HL-60 (cell line): Measurements from ENCODE around the gene LSM12.

Experiments
- DNase-seq, 2 experiments: peaks; one replicate each; pipeline ENCODE4 v3.0.0-alpha.2; 2010 to 2020; ENCODE audit warnings: low read depth in 1 of 2, low spot score in 1 of 2
- H3K27ac ChIP-seq: fragments of 250-450 bp; sonication (Bioruptor Pico); replicated peaks from 2 replicates; pipeline ENCODE4 v1.5.1; 2020; ENCODE audit warnings: mild to moderate bottlenecking, moderate library complexity
- H3K27me3 ChIP-seq: fragments of 250-450 bp; sonication (Bioruptor Pico); 2 replicates; pipeline ENCODE4 v1.5.1; 2021; ENCODE audit warnings: mild to moderate bottlenecking, moderate library complexity; ENCODE audit not compliant: insufficient read depth, poor library complexity, severe bottlenecking
- H3K4me3 ChIP-seq: replicated peaks from 2 replicates; pipeline ENCODE4 v1.5.1; 2011; ENCODE audit warnings: mild to moderate bottlenecking, control low read depth, low read length; ENCODE audit not compliant: insufficient read depth
- GABPA ChIP-seq: IDR thresholded peaks from 2 replicates; pipeline ENCODE4 v1.6.1; 2012; ENCODE audit warnings: low read depth
- POLR2AphosphoS5 ChIP-seq: IDR thresholded peaks from 2 replicates; pipeline ENCODE4 v1.6.1; 2012; ENCODE audit warnings: low read depth
- SPI1 ChIP-seq: IDR thresholded peaks from 2 replicates; pipeline ENCODE4 v1.6.1; 2012; ENCODE audit warnings: low read depth, mild to moderate bottlenecking, borderline replicate concordance
- TF ChIP-seq, protein P1 (sequence below): IDR thresholded peaks from one replicate; pipeline ENCODE4 v1.5.1; 2011; ENCODE audit warnings: low read length, control low read depth, inconsistent platforms; ENCODE audit not compliant: insufficient read depth
- TF ChIP-seq, protein P2 (sequence below): IDR thresholded peaks from 2 replicates; pipeline ENCODE4 v1.6.1; 2012; ENCODE audit warnings: low read depth; ENCODE audit not compliant: insufficient replicate concordance

LSM12 gene

DNA sequence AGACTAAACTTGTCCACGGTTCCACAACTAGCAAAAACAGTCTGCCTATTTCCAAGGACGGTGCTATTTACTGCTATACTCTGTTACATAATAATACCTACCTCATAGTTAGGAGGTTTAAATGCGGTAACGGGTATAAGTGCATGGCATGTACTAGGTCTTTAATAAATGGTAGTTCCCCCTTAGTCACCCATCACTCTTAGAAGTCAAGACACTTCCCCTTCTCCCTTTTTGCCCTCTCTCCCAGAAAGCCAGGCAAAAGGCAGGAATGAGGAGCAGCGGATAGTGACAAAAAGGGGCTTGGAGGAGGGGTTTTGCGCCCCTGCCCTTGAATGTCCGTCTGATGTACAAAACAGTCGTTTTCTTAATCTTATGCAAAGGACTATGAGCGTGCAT, 1.1 kb upstream of the LSM12 start:
- TF ChIP-seq SPI1 (peak; percentile 63; the same call in 1 of the 2 replicates), GABPA (no peak)
- TF ChIP-seq, protein P1, sequence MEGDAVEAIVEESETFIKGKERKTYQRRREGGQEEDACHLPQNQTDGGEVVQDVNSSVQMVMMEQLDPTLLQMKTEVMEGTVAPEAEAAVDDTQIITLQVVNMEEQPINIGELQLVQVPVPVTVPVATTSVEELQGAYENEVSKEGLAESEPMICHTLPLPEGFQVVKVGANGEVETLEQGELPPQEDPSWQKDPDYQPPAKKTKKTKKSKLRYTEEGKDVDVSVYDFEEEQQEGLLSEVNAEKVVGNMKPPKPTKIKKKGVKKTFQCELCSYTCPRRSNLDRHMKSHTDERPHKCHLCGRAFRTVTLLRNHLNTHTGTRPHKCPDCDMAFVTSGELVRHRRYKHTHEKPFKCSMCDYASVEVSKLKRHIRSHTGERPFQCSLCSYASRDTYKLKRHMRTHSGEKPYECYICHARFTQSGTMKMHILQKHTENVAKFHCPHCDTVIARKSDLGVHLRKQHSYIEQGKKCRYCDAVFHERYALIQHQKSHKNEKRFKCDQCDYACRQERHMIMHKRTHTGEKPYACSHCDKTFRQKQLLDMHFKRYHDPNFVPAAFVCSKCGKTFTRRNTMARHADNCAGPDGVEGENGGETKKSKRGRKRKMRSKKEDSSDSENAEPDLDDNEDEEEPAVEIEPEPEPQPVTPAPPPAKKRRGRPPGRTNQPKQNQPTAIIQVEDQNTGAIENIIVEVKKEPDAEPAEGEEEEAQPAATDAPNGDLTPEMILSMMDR, result no peak
- no peak overlapping the region for H3K4me3 ChIP-seq
- DNase-seq, result peak in 1 of 2 experiments; percentile 13
- H3K27ac ChIP-seq, result peak overlapping the region; percentile 96
- H3K27me3 ChIP-seq, result no peaks in the 10 kb centered on the region

DNA sequence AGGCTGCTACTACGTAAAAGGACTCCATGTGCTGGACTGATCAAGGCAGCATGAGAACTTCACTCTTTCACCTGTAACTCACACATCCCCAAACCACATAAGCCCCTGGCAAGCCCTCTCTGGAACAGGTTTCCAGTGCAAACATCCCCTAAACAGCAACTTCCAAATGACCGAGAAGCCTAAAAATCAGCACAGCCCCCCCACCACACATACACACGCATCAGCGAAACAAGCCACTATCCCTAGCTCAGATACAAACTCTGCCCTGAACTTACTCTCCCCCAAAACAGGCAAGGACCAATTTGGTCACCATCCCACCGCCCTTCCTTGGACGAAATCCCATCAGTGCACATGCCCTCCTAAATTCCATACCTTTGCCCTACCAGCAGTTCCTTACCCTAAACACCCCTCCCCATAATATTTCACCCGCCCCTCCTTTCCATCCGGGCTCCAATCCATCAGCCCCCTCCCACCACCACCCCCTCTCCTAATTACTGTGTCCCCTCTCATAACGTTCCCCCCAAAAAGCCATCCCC, 735 bp downstream of the LSM12 start:
- Histone ChIP-seq H3K4me3 (peak overlapping the region; percentile 95), H3K27me3 (no peaks in the 10 kb centered on the region), H3K27ac (peak overlapping the region; percentile 96)
- peak in 1 of 2 experiments; percentile 19 for DNase-seq
- TF ChIP-seq, protein P2, sequence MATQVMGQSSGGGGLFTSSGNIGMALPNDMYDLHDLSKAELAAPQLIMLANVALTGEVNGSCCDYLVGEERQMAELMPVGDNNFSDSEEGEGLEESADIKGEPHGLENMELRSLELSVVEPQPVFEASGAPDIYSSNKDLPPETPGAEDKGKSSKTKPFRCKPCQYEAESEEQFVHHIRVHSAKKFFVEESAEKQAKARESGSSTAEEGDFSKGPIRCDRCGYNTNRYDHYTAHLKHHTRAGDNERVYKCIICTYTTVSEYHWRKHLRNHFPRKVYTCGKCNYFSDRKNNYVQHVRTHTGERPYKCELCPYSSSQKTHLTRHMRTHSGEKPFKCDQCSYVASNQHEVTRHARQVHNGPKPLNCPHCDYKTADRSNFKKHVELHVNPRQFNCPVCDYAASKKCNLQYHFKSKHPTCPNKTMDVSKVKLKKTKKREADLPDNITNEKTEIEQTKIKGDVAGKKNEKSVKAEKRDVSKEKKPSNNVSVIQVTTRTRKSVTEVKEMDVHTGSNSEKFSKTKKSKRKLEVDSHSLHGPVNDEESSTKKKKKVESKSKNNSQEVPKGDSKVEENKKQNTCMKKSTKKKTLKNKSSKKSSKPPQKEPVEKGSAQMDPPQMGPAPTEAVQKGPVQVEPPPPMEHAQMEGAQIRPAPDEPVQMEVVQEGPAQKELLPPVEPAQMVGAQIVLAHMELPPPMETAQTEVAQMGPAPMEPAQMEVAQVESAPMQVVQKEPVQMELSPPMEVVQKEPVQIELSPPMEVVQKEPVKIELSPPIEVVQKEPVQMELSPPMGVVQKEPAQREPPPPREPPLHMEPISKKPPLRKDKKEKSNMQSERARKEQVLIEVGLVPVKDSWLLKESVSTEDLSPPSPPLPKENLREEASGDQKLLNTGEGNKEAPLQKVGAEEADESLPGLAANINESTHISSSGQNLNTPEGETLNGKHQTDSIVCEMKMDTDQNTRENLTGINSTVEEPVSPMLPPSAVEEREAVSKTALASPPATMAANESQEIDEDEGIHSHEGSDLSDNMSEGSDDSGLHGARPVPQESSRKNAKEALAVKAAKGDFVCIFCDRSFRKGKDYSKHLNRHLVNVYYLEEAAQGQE, result no peak

DNA sequence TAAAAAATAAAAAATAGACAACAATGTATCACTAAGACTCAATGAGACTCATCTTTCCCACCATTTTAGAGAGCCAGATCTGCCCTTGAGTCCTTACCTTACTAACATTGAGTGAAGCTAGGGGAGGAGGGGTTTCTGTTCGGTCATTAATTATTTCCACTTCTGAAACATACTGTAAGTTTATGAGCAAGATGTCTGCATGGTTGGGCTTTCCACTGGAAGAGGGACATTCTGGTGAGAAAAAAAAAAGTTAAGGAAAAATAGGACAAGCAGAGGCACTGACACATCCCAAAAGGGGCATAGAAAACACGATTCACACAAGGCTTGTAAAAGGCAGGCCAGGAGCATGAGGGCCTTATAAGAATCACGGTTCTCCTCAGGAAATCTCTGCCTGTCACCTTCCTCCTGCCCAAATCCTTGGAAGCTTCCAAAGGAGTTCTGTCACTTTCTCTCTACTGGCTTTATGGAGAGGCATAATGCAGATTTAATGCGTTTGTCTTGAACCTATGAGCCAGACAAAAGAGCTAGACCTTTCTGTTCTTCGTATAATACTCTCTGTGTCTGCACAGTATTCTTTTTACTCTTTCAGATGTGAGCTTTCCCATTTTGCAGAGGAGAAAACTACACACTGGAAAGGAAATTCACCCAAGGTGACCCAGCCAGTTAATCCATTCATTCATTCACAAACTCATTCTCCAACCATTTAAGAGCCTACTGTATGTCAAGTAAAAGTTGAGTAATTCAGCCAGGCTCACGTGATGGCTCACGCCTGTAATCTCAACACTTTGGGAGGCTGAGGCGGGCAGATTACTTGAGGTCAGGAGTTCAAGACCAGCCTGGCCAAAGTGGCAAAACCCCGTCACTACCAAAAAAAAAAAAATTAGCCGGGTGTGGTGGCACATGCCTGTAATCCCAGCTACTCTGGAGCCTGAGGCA, 2.5 kb downstream of the LSM12 start:
- TF ChIP-seq POLR2AphosphoS5, result no peak
- TF ChIP-seq, protein P1, result no peak
- no peak for TF ChIP-seq GABPA
- TF ChIP-seq, protein P2, result no peak
- no peak for TF ChIP-seq SPI1
- Histone ChIP-seq H3K27ac (no peak overlapping the region), H3K4me3 (no peak overlapping the region), H3K27me3 (no peaks in the 10 kb centered on the region)
- DNase-seq, result no peak

DNA sequence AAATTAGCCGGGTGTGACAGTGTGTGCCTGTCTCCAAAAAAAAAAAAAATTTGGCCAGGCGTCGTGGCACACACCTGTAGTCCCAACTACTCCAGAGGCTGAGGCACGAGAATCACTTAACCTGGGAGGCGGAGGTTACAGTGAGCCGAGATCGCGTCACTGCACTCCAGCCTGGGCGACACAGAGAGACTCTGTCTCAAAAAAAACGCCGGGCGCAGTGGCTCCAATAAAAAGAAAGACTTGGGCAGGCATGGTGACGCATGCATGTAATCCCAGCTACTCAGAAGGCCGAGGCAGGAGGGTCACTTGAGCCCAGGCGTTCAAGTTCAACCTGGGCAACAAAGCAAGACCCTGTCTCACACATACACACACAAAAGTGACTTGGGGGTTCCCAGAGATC, 3.6 kb downstream of the LSM12 start:
- H3K4me3 ChIP-seq, result no peak overlapping the region
- DNase-seq, result no peak
- no peak for TF ChIP-seq SPI1
- no peak for TF ChIP-seq POLR2AphosphoS5
- no peak for TF ChIP-seq GABPA
- TF ChIP-seq, protein P2, result no peak
- TF ChIP-seq, protein P1, result no peak
- H3K27me3 ChIP-seq, result no peaks in the 10 kb centered on the region
- H3K27ac ChIP-seq, result no peak overlapping the region
